Measurements from ENCODE around the gene CHRND. TPM values are rescaled to one million over a fixed set of nuclear protein-coding genes. Genes with fewer than 3 reads are reported as not detected.

CHRND gene
- total and polyA plus RNA-seq, 2 of the 13 experiments (the other 11 are each of a cell fraction or from before 2014, with no cell fraction given): 0.18 TPM; not detected in 1

GRCh38 chr2:232551250-232551638 is 25.3 kb downstream of the CHRND start:
- Histone ChIP-seq H3K27me3 (ENCODE audit: control insufficient read depth in 1 of 2, insufficient read depth in 2 of 2, low read length in 2 of 2) (no peaks in the 10 kb centered on the region; a peak in 1 of 5 replicates), H3K4me3 (replicated peaks in 1 of 3; ENCODE audit: insufficient read depth in 1 of 3, low read depth in 2 of 3, low read length in 3 of 3) (peak overlapping the region; percentile 73 to 85 (median 85)), H3K9me3 (ENCODE audit: low read length) (peaks cover 9% of the 10 kb centered on the region; the same call in 1 of the 2 replicates), H3K27ac (ENCODE audit: extremely low read length, insufficient read depth, low read length) (peak overlapping the region; percentile 95), H3K9ac (ENCODE audit: insufficient read depth, low read depth, low read length) (peak overlapping the region; percentile 94), H3K79me2 (ENCODE audit: insufficient read depth, low read length) (peaks cover 66% of the 10 kb centered on the region), H3K4me2 (ENCODE audit: low read depth, low read length) (peak overlapping the region; percentile 85), H4K20me1 (ENCODE audit: insufficient read depth, low read length) (no peaks in the 10 kb centered on the region), H3K36me3 (replicated peaks in 1 of 2; ENCODE audit: control insufficient read depth in 1 of 2, insufficient read depth in 2 of 2, low read length in 2 of 2) (peaks cover 7 to 22% of the 10 kb centered on the region in 2 experiments; a peak in 4 of 5 replicates), H2AFZ (ENCODE audit: low read length) (no peak overlapping the region), H3K4me1 (ENCODE audit: insufficient read depth, low read length) (peaks cover 62% of the 10 kb centered on the region)
- DNase-seq (ENCODE audit: low spot score): no peak
- 13% methylated on average over 7 of the region's 7 CpGs for WGBS (ENCODE audit: low lambda C conversion rate)
- ChIA-PET POLR2A (interaction anchor here (0.6 to 1.5 kb wide), 11 partner anchors 9 to 770 kb away, joined by 3 to 11 read pairs (median 4); partner anchors contain the start of genes CHRND, GIGYF2 and PDE6D), CTCF (ENCODE audit: low intra/inter-chr PET ratio, low total read pairs) (no interaction called here)
- BruUV-seq (replicated peaks): no TSS peak
- no peak for FAIRE-seq
- intact Hi-C loops (cut with micrococcal nuclease; ENCODE audit: unreplicated experiment): loop anchor here (5.0 kb wide), 1 partner anchor 764 kb away; the partner anchor contains the start of gene COPS7B
- in situ Hi-C loops (cut with HindIII; ENCODE audit: extremely low pct_ligation_motif_present, low pct_unique_long_range_greater_than_20kb): no loop called here
- TF ChIP-seq CAMTA2 (CRISPR knock-in tag; IDR thresholded peaks at IDR 0.05; ENCODE audit: borderline replicate concordance): no peak
- peak; percentile 51; the same call in 1 of the 2 replicates for TF ChIP-seq CHD4 (IDR thresholded peaks at IDR 0.05; ENCODE audit: borderline replicate concordance, low read length)
- peak; percentile 2; the same call in 1 of the 2 replicates for TF ChIP-seq SSRP1 (CRISPR knock-in tag; IDR thresholded peaks at IDR 0.05)
- TF ChIP-seq ZNF343 (CRISPR knock-in tag; IDR thresholded peaks at IDR 0.05): no peak
- 0 out of 2 replicates have a peak, but pooled peaks have one; percentile 72 for TF ChIP-seq NPAS2 (CRISPR knock-in tag; IDR thresholded peaks at IDR 0.05; ENCODE audit: borderline replicate concordance)
- TF ChIP-seq DNMT3B (CRISPR knock-in tag; conservative IDR thresholded peaks at IDR 0.05): no peak
- TF ChIP-seq NCOA5 (CRISPR knock-in tag; IDR thresholded peaks at IDR 0.05): no peak
- no peak for TF ChIP-seq MYC (CRISPR knock-in tag; IDR thresholded peaks at IDR 0.05; ENCODE audit: borderline replicate concordance)
- no peak for TF ChIP-seq PHF5A (CRISPR knock-in tag; IDR thresholded peaks at IDR 0.05; ENCODE audit: low read depth, unreplicated experiment)
- TF ChIP-seq PAWR (CRISPR knock-in tag; IDR thresholded peaks at IDR 0.05; ENCODE audit: borderline replicate concordance): no peak
- no peak; the same call in 1 of the 2 replicates for TF ChIP-seq ZNF646 (CRISPR knock-in tag; IDR thresholded peaks at IDR 0.05)
- TF ChIP-seq ISL2 (CRISPR knock-in tag; IDR thresholded peaks at IDR 0.05): no peak
- TF ChIP-seq MNT (IDR thresholded peaks at IDR 0.05): no peak
- TF ChIP-seq ZNF577 (CRISPR knock-in tag; IDR thresholded peaks at IDR 0.05; ENCODE audit: borderline replicate concordance, low read depth): no peak
- TF ChIP-seq CREBL2 (CRISPR knock-in tag; IDR thresholded peaks at IDR 0.05; ENCODE audit: borderline replicate concordance): no peak
- TF ChIP-seq TAF15 (IDR thresholded peaks at IDR 0.05; ENCODE audit: low read depth, low read length, poor library complexity, severe bottlenecking): no peak
- TF ChIP-seq POLR2A (IDR thresholded peaks at IDR 0.05; ENCODE audit: insufficient read depth in 1 of 2, low read depth in 2 of 2, low read length in 2 of 2): no peak
- no peak for ATAC-seq
